ENCODE data around the gene SNX15.
"Not testable (repeated sequence)": the region's sequence is repeated elsewhere in the genome, so short reads cannot be mapped to it uniquely, and the experiment has no call there.

SNX15 gene

GRCh38 chr11:65014726-65015227 is 12.5 kb upstream of the SNX15 start:
- DNase-seq (ENCODE audit: low spot score): no peak

- DNase-seq (ENCODE audit: low spot score): no peak
Measured at GRCh38 chr11:65016705-65017104, 10.5 kb upstream of the SNX15 start.

GRCh38 chr11:65017937-65018336 is 9.3 kb upstream of the SNX15 start:
- DNase-seq (ENCODE audit: low spot score): no peak

GRCh38 chr11:65019824-65020223 is 7.4 kb upstream of the SNX15 start:
- no peak for DNase-seq (ENCODE audit: low spot score)

- DNase-seq (ENCODE audit: low spot score): no peak
Measured at GRCh38 chr11:65021003-65021402, 6.2 kb upstream of the SNX15 start.

- no peak for DNase-seq (ENCODE audit: low spot score)
Measured at GRCh38 chr11:65021509-65021908, 5.7 kb upstream of the SNX15 start.

- DNase-seq (ENCODE audit: low spot score): not testable (repeated sequence)
Measured at GRCh38 chr11:65023502-65023901, 3.7 kb upstream of the SNX15 start.

- no peak for DNase-seq (ENCODE audit: low spot score)
Measured at GRCh38 chr11:65026810-65027209, 429 bp upstream of the SNX15 start.

GRCh38 chr11:65032216-65032615 is 5.0 kb downstream of the SNX15 start:
- DNase-seq (ENCODE audit: low spot score): no peak

- DNase-seq (ENCODE audit: low spot score): no peak
Measured at GRCh38 chr11:65034423-65034822, 7.2 kb downstream of the SNX15 start.

GRCh38 chr11:65035579-65035978 is 8.3 kb downstream of the SNX15 start:
- DNase-seq (ENCODE audit: low spot score): no peak

- no peak for DNase-seq (ENCODE audit: low spot score)
Measured at GRCh38 chr11:65036931-65037330, 9.7 kb downstream of the SNX15 start.

- DNase-seq (ENCODE audit: low spot score): no peak
Measured at GRCh38 chr11:65040520-65040846, 13.2 kb downstream of the SNX15 start.

GRCh38 chr11:65040847-65041622 is 13.8 kb downstream of the SNX15 start, which contains the start of gene SAC3D1:
TSS of gene SAC3D1 (plus strand) at chr11:65041210. CDS start at chr11:65041293, 83 bp downstream.
- DNase-seq (ENCODE audit: low spot score): peak; percentile 95

GRCh38 chr11:65042891-65043290 is 15.7 kb downstream of the SNX15 start:
- DNase-seq (ENCODE audit: low spot score): no peak

GRCh38 chr11:65043881-65044501 is 16.8 kb downstream of the SNX15 start:
- DNase-seq (ENCODE audit: low spot score): no peak

GRCh38 chr11:65045061-65045460 is 17.8 kb downstream of the SNX15 start:
- no peak for DNase-seq (ENCODE audit: low spot score)

GRCh38 chr11:65045728-65046127 is 18.5 kb downstream of the SNX15 start:
- no peak for DNase-seq (ENCODE audit: low spot score)

GRCh38 chr11:65047581-65048422 is 20.6 kb downstream of the SNX15 start:
- peak; percentile 42 for DNase-seq (ENCODE audit: low spot score)

- no peak for DNase-seq (ENCODE audit: low spot score)
Measured at GRCh38 chr11:65051398-65051858, 24.2 kb downstream of the SNX15 start.

- peak; percentile 24 for DNase-seq (ENCODE audit: low spot score)
Measured at GRCh38 chr11:65053827-65054508, 26.7 kb downstream of the SNX15 start.

GRCh38 chr11:65055538-65055937 is 28.3 kb downstream of the SNX15 start:
- DNase-seq (ENCODE audit: low spot score): no peak

Data from germinal center (tissue), 1 donor.